Right lobe of liver (tissue), 4 donors: ENCODE data around the gene RXYLT1.
"Not testable (repeated sequence)": the region's sequence is repeated elsewhere in the genome, so short reads cannot be mapped to it uniquely, and the experiment has no call there.

Source experiments
- CTCF ChIP-seq, 4 donors: fragments of 200-600 bp in 3 of 4; fragments of 450-650 bp in 1 of 4; IDR thresholded peaks; one replicate each; pipeline versions ENCODE4 v1.5.1 to v1.8.0; 2016 to 2022; ENCODE audit warnings: antibody characterized with exemption in 4 of 4, mild to moderate bottlenecking in 2 of 4
- POLR2A ChIP-seq: fragments of 450-650 bp; IDR thresholded peaks from one replicate; pipeline ENCODE4 v1.6.1; 2017; ENCODE audit warnings: antibody characterized with exemption, mild to moderate bottlenecking
- donor health status: DM: no; HTN: no; CAD: no.
- donor health status: DM: no; HTN: no; CAD: no.
- donor health status: DM: no; HTN: yes; CAD: no.

GRCh38 chr12:63732779-63733178 lies 46.9 kb upstream of the RXYLT1 start:
- not testable (repeated sequence) for TF ChIP-seq CTCF (IDR thresholded peaks at IDR 0.05); POLR2A
